ENCODE data around the gene PRMT7.
"Not testable (repeated sequence)": the region's sequence is repeated elsewhere in the genome, so short reads cannot be mapped to it uniquely, and the experiment has no call there.

Gene PRMT7

DNA sequence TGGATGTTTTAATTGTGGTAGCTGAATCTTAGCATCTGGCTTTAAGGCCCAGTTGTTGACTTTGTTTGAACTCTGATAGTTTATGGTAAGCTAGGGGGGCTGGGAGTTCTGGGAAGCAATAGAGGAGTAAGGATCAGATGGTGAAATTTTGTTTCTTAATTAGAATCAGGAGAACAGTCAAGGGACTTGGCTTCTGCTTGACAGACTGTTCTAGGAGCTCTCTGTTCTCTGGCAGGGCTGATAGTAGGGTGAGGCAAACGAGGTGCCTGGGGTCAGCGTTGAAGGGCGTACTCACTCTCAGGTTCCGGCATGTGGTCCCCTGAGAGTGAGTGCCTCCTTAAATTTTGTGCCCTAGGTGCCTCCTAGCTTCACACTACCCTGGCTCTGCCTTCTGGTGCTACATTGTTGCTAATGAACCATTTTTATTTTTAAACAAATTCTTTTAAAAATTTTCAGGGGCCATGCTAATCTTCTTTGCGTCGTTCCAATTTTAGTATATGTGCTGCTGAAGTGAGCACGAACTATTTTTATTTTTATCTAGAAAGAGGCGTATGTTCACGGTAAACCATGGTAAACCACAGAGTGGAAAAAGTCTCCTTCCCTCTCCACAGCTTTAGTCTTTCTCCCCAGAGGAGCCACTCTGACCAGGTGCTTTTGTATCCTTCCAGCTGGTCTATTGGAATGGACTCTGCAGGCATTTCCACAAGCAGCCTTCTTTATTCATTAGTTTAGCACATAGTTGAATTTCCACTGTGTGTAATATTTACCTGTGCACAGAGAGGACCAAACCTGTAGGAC is 26.8 kb upstream of the PRMT7 start:
- DNase-seq (ENCODE audit: low spot score) = no peak

DNA sequence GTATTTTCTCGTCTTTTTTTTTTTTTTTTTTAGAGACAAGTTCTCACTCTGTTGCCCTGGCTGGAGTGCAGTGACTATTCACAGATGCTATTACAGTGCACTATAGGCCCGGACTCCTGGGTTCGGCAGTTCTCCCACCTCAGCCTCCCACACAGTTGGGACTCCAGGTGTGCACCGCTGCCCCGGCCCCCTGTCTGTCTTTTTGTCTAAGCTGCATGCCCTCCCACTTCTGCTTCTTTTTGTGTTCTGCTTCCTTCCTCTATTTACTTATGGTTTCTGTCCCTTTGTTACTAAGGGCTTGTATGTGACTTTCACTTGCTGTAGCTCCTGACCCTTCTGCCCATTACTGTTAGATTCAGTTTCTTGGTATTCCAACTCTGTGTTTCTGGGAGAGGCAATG is 26.0 kb upstream of the PRMT7 start:
- DNase-seq (ENCODE audit: low spot score) = no peak

DNA sequence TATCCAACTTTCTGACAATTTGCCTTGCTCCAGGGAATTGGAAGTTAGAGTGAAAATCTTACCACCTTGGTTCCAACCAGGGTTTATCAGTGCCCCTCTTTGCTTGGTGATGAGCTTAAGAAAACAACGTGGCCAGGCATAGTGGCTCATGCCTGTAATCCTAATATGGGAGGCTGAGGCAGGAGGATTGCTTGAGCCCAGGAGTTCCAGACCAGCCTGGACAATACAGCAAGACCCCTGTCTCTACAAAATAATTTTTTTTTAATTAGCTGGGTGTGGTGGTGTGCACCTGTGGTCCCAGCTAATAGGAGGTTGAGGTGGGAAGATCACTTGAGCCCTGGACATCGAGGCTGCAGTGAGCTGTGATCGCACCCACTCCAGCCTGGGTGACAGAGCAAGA is 25.1 kb upstream of the PRMT7 start:
- no peak for DNase-seq (ENCODE audit: low spot score)

DNA sequence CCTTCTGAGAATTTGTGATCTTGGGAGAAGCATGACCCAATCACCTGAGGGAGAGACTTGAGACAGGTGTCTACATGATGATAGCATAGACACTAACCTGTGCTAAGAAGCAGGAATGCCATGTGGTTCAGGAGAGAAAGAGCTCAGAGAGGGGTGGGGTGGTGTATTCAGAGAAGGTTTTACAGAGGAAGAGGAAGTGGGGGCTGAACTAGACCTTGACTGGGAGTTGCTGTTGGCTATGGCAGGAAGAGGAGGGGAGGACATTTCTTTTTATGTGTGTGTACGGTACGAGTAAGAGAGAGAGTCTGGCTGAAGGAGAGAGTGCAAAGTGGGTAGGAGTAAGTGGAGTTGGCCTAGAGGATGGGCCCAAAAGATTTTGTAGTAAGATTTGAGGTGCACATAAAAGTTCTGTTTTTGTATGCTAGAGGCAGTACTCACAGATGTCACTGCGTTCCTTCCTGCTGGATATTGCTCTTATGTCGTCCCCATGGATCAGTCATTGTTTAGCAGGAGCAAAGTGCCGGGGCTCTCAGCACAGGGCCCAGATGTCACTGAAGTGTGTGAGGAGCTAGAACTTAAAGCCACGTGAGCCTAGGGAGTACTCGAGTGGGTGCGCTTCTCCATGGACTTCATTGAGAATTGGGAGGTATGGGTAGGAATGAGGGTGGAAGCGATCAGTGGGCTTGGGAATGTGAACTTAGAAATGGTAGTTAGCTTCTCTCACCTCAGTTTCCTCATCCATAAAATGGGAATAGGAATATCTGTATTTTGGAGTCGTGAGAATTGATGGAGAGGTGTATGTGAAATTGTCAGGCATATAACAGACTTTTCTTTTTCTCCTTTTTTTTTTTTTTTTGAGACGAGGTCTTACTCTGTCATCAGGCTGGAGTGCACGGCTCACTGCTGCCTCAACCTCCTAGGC is 24.4 kb upstream of the PRMT7 start:
- peak; percentile 51 for DNase-seq (ENCODE audit: low spot score)

DNA sequence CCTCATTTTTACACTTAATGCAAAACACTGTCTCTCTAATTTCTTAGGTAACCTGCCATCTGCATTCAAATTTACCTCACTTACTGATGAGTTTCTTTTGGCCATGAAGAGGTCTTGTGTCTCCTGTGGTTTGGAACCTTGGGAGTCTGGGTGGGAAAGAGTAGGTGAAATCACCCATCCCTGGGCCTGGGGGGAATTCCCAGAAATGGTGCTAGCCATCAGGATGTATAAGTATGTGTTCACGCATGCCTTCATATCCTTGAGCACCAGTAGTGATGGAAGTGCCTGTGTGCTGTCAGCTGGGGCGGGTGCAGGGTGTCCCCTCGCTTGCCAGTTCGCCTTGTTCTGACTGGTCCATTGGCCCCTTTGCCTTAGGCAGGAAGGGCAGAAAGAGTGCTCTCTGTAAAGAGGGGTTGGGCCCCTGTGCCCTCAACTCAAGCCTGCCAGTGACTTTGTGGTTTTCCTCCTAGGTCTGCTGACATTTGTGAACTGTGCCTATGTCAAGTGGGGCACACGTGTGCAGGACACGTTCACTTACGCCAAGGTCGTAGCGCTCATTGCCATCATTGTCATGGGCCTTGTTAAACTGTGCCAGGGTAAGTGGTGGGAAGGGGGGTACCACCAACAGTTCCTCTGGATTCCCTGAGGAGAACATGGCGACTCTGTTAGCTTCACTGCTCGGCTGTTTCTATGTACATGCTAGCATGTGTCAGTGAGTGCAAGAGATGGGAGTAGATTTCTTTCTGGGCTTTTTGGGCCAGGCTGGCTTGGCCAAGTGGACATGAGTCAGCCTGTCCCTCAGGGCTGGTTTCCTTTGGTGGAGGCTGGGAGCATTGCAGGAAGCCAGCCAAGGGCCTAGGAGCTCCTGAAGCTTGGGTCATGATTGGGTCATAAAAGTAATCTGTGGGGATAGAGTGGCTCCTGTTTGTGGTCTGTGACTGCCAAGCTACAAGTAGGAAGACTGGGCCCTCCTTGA is 23.3 kb upstream of the PRMT7 start:
- DNase-seq (ENCODE audit: low spot score) = peak; percentile 54

DNA sequence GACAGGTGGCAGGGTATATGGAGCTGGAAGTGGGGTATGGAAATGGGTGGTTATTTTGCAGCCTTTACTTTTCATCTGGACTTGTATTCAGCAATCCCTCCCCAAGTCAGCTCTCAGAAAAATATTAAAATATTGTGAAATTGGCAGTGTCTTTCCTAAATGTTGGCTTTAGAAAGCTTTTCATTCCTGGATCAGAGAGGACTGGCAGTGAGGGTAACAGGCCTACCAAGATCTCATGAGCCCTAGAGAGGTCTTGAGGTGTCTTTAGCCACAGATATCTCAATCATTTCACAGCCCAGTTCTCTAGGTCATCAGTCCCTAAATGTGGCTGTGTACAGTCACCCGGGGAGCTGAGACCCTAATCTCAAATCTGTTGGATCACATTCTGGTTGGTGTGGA is 22.6 kb upstream of the PRMT7 start:
- no peak for DNase-seq (ENCODE audit: low spot score)

DNA sequence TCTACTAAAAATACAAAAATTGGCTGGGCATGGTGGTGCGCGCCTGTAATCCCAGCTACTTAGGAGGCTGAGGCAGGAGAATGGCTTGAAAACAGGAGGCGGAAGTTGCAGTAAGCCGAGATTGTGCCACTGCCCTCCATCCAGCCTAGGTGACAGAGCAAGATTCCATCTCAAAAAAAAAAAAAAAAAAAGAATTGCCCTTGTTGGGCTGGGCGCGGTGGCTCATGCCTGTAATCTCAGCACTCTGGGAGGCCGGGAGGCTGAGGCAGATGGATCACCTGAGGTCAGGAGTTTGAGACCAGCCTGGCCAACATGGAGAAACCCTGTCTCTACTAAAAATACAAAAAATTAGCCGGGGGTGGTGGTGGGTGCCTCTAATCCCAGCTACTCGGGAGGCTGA is 22.0 kb upstream of the PRMT7 start:
- not testable (repeated sequence) for DNase-seq (ENCODE audit: low spot score)

DNA sequence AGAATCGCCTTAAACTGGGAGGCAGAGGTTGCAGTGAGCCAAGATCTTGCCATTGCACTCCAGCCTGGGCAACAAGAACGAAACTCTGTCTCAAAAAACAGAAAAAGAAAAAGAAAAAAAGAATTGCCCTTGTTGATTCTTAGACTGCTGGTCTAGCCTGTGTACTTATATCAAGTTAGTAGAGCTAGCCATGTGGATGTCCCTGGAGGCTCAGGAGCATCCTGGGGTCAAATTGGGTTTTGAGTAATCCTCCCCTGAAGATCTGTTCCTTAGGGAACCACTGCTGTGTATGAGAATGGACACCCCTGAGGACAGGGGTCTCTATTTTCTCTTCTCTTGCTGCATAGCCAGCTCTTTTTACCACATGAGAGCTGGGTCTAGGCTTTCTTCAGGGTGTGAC is 21.6 kb upstream of the PRMT7 start:
- DNase-seq (ENCODE audit: low spot score) = no peak

DNA sequence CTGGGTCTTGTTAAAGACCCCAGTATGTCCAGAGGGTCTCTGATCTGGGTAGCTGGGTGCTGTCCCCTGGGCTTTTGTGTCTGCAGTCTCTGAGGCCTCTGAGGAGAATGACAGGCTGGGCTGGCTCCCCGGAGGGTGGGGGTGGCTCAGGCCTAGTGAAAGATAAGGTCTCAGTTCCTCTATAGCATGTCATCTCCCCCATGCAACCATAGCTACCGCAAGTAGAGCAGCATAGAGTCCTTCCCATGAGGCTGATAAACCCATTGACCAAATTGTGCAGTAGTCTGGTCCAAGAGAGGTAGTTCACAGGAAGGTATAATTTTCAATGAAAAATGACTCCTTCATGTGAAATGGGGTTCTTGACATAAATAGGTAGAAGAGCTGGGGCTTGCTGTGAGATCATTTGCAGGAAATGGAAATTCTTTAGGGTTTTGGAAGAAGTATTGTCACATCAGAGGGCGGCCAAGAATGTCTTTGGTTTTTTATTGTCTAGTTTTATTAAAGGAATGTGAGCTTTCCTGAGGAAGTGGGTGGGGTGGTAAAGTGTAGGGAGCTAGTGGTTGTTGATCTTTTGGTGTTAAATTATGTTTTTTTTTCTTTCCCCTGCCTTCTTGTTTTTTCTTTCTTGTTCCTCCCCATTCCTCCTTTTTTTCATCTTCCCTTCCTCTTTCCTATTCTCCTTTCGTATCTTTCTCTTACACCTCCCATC is 21.0 kb upstream of the PRMT7 start:
- DNase-seq (ENCODE audit: low spot score) = peak; percentile 73

DNA sequence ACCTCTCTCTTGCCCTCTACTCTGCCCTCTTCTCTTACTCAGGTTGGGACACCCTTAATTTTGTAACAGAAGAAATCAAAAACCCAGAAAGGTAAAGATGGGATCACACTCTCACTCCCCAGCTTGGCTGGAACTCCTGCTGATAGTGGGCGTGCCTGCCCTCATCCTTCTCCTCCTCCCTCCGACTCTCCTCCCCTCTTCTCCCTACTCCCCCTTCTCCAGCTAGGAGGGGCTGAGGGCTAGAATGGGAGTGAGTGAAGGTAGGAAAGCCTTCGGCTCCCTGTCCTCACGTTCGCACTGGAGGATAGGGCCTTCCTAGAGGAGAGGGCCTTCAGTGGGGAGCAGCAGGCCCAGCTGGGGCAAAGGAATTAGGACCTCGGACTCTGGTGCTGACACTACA is 20.4 kb upstream of the PRMT7 start:
- DNase-seq (ENCODE audit: low spot score) = no peak

DNA sequence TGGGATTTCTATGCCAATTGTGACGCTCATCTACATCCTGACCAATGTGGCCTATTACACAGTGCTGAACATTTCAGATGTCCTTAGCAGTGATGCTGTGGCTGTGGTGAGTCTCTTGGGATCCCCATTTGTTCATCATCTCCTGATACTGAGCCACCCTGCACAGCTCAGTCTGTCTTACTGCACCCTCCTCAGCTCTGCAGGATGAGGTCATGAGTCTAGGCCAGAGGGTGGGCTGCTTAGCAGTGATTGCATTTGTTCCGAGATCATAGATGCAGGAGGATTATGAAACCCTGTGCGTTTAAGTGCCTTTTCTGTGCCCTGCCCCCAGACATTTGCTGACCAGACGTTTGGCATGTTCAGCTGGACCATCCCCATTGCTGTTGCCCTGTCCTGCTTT is 19.6 kb upstream of the PRMT7 start:
- no peak for DNase-seq (ENCODE audit: low spot score)

DNA sequence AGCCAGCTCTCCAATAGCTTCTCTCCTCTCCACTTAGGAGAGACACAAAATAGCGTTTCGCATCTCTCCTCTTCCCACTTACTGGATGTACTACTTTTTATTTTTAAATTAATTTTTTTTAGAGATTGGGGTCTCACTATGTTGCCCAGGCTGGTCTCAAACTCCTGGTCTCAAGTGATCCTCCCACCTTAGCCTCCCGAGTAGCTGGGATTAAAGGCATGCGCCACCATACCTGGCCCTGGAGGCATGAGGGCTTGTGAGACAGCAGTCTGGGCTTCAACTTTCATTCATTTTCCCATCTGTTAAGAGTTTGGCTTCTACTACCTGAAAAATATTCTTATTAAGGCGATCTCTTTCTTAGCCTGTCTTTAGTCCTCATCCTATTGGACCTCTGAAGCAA is 18.4 kb upstream of the PRMT7 start:
- no peak for DNase-seq (ENCODE audit: low spot score)

DNA sequence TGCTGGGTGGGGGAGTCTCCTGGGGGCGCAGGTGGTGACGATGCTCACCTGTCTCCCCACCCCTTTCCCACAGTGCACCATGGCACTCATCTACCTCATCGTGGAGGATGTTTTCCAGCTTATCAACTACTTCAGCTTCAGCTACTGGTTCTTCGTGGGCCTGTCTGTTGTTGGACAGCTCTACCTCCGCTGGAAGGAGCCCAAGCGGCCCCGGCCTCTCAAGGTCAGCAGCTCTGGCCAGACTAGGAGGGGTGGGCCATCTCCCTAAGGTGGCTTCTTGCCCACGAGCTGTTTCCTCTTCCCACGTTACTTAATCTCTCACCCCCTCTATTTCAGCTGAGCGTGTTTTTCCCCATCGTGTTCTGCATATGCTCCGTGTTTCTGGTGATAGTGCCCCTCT is 14.5 kb upstream of the PRMT7 start:
- no peak for DNase-seq (ENCODE audit: low spot score)

DNA sequence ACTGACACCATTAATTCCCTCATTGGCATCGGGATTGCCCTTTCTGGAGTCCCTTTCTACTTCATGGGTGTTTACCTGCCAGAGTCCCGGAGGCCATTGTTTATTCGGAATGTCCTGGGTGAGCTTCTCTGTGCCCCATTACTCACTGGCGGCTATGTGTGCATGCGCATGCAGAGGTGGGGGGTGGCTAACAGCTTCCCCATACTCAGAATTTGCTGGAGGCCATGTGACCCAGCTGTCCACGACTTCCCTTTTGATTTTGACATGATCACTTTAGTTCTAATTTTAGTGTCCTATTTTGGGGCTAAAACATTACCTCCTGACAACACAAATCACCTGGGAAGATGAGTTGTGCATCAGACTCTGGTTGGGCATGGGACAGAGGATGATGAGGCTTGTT is 14.1 kb upstream of the PRMT7 start:
- DNase-seq (ENCODE audit: low spot score) = no peak

DNA sequence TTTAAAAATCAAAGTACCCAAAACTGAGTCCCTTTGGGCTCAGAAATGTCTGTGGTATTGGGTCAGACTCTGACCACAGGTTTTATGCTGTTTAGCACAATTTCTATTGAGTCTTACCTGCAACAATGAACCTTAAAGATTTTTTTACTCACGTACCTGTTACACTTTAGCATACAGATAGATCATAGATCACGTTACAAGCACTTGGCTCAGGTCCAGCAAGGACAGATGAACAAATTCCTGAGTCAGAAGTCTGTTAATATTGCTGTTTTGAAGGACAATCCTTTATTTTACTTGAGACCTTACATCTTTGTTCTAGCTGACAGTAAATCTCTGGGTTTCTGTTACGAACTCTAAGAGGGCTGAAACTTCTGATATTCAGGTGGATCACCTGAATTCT is 12.9 kb upstream of the PRMT7 start:
- no peak for DNase-seq (ENCODE audit: low spot score)

DNA sequence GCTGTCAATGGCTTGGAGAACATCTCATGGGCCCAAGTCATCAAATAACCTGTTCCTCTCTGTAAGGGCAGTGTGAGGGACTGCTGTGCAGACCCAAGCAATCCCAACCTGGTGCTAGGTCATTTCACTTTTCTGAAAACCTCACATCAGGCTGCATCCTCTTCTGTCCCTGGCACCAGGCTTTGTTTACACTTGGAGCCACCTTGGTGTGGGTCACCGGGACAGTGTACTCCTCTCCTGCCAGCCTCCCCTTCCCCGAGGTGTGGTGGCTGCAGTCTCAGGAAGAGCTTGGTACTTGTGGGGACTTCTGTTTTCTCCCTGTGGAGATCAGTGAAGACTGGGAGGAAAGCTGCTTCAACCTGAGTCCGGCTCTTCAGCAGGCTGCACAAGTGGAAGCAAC is 12.5 kb upstream of the PRMT7 start:
- DNase-seq (ENCODE audit: low spot score) = no peak

DNA sequence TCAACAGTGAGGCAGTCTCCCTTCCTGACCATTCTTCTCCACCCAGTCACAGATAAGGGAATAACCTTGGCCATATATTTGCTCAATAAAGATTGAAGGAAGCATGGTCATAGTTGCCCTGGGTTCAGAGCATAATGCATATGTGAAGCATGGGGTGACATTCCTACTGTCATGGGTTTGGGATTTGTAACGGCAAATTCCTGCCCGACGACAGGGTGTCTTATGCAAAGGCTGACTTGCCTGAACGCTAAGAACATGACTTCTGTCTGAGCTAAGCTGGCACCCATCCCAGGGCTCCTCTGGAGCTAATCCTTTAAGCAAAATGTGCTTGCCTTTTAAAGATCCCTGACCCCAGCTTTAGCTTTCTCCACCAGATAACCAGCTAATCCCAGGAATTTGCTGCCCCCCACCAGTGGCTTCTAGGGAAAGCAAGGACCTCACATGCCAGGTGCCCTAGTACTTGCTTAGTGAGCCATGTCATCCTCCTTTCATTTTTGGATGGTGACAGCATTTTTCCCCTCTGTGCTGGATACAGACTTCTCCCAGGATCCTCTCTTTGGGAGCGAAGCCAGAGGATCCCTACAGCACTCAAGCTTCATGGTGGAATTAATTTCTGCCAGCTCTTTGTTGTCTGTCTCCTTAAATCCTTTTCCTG is 11.8 kb upstream of the PRMT7 start:
- DNase-seq (ENCODE audit: low spot score) = no peak

DNA sequence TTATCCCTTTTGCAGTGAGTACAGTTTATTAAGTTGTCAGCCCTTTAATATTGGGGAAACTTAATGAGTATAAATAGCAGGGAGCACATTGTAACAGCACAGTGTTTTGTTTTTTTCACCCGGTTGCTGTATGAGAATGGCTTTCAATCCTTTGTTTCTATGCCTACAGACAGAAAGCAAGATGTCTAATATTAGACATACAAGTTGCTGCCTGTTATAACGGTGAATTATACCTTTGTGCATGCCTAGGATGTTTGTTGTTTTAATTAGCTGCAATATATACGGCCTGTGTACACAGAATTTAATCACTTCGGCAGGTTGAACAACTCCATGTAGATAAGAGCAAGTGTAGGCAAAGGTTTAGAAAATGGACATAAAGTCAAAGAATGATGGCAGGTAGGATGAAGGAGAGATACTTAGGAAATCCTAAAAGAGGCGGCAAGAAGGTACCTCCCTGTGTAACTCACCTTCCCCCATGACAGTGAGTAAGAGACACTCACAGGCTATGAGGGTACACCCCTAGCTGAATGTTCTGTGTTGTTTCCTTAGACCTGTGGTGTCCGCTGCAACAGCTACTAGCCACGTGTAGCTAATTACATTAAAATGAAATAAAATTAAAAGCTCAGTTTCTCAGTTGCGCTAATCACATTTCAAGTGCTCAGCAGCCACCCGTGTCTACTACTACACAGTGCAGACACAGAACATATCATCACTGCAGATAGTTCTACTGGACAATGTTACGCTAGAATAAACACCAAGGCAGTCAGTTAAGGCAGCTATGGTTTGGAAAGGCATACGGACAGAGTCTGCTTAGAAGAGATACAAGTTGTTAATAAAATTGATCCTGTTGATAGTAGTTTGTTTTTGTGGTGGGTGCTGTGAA is 11.0 kb upstream of the PRMT7 start:
- no peak for DNase-seq (ENCODE audit: low spot score)

DNA sequence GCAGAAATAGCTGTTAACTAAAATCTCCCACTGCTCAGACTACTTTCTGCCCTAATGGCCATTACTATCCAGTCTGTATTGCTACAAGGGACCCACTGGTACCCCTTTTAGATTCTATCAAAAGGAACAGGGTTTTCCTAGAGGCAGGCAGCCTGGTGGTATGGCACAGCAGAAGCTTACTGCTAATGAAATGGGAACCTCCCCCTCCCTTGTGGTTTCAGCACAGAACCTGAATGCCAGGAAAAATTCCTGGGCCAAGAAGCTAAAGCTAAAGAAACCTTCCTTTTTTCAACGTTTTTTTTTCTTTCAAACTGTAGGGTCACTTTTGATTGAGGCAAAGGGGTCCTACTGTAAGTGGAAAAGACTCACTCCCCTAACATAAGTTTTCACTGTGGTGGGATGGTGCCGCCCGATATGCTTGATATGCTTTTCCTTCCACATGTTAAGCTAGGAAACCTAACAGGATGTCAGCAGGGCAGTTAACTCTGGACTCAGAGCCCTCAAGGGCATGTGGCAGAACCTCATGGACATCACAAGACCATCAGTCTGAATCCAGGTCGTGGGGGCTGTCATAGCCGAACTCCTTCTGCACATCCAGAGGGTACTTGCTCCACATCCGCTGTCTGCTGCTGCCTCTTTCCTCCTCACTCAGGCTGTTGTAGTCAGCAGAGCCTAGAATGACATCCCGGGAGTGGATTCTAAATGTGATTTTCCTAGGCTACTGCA is 9.9 kb upstream of the PRMT7 start:
- no peak for DNase-seq (ENCODE audit: low spot score)
